ENCODE results near the gene BDP1. TPM values are rescaled to one million over a fixed set of nuclear protein-coding genes. Genes with fewer than 3 reads are reported as not detected.
"Not testable (repeated sequence)": the region's sequence is repeated elsewhere in the genome, so short reads cannot be mapped to it uniquely, and the experiment has no call there.

Gene BDP1
- total RNA-seq (27.6 TPM), polyA plus RNA-seq (ENCODE audit: insufficient read depth, low read depth, low replicate concordance) (5.1 TPM)
- long read RNA-seq, donor 1, partial matches to known transcripts, result 0 of 1 reads
- long read RNA-seq, donor 1, other reads (novel, unspliced or antisense), result 0 of 1 reads
- long read RNA-seq, donor 2, partial matches to known transcripts, result 0 of 3 reads
- long read RNA-seq, donor 2, other reads (novel, unspliced or antisense), result 0 of 3 reads
- long read RNA-seq, donor 3, partial matches to known transcripts, result 0 of 3 reads
- long read RNA-seq, donor 3, other reads (novel, unspliced or antisense), result 0 of 3 reads
- long read RNA-seq, donor 4, partial matches to known transcripts, result 0 of 2 reads
- long read RNA-seq, donor 4, other reads (novel, unspliced or antisense), result 0 of 2 reads
- long read RNA-seq, donor 5, result 0 reads
- long read RNA-seq, donor 6, result 0 reads
- long read RNA-seq, donor 7, partial matches to known transcripts, result 21 of 27 reads
- long read RNA-seq, donor 7, other reads (novel, unspliced or antisense), result 6 of 27 reads
- long read RNA-seq, donor 8, partial matches to known transcripts, result 16 of 19 reads
- long read RNA-seq, donor 8, other reads (novel, unspliced or antisense), result 0 of 19 reads
- long read RNA-seq, donor 9, partial matches to known transcripts, result 0 of 1 reads
- long read RNA-seq, donor 9, other reads (novel, unspliced or antisense), result 0 of 1 reads
- long read RNA-seq, donor 10, partial matches to known transcripts, result 0 of 2 reads
- long read RNA-seq, donor 10, other reads (novel, unspliced or antisense), result 0 of 2 reads

DNA sequence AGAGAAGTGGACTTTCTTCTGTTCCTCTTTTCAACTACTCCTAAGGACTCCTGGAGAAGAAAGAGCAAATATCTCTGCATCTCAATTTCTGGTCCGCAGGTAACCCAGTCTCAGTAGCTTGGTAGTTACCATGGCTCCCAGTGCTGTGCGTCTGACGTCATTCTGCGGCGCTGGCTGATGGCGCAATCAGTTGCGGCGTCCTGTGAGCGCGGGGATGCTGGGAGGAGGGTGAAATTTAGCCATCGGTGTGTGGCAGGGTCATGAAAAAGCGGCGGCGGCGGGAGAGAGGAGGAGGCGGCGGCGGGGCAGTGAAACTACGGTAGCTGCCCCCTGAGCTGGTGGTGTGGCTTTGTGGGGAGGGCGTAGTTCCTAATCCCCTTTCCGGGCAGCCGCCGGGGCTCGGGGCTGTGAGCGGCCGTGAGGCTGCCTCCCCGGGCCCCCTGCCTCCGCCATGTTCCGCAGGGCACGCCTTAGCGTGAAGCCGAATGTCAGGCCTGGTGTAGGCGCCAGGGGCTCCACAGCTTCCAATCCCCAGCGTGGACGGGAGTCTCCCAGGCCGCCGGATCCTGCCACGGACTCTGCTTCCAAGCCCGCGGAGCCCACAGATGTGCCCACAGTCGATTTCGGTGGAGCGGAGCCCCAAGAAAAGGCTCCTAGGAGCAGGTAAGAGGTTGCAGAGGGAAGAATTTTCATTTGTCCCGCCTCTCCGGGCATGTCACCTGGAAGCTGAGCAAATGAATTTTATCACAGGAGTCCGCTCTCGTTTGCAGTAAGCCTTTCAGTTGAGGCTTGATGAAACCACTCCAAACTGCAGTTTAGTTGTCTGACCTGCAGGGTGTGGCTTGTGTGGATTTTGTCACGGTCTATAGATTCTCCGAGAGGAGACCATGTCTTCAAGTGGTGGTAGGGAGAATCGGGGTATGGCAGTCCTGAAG, at the start of gene BDP1:
Gene BDP1, plus strand, starts transcription at position 225 of the 935 bp plus-strand sequence. Its CDS starts 227 bp downstream, at position 452.
- intact Hi-C loops (cut with DNase I), result no loop called here
- H3K27me3 ChIP-seq (ENCODE audit: control insufficient read depth, insufficient read depth, low read length), result no peaks in the 10 kb centered on the region
- FAIRE-seq (no peak), DNase-seq (peak; percentile 98 to 99 (median 98))
- TF ChIP-seq CTCF (IDR thresholded peaks at IDR 0.05; ENCODE audit: borderline replicate concordance, extremely low read depth, insufficient read depth), result peak; percentile 10
- H3K36me3 ChIP-seq (ENCODE audit: control insufficient read depth in 2 of 3, insufficient read depth in 3 of 3, low read length in 3 of 3), result peaks cover 2 to 17% (median 3%) of the 10 kb centered on the region in 3 donors
- H3K9ac ChIP-seq (ENCODE audit: low read length in 3 of 3), result peak within 1 kb of the TSS; percentile 72 to 91 (median 86)
- peak within 1 kb of the TSS; percentile 84 to 86 for H3K27ac ChIP-seq (ENCODE audit: low read depth in 2 of 2, low read length in 2 of 2)
- H3K4me1 ChIP-seq (ENCODE audit: control insufficient read depth in 2 of 3, insufficient read depth in 2 of 3, low read depth in 1 of 3, low read length in 3 of 3), result peaks cover 0 to 10% (median 5%) of the 10 kb centered on the region in 3 donors
- peak within 1 kb of the TSS; percentile 69 to 95 (median 94) for H3K4me3 ChIP-seq (ENCODE audit: low read length in 3 of 3)
- H3K9me3 ChIP-seq (ENCODE audit: control insufficient read depth in 2 of 3, insufficient read depth in 1 of 3, low read length in 3 of 3), result no peaks in the 10 kb centered on the region

DNA sequence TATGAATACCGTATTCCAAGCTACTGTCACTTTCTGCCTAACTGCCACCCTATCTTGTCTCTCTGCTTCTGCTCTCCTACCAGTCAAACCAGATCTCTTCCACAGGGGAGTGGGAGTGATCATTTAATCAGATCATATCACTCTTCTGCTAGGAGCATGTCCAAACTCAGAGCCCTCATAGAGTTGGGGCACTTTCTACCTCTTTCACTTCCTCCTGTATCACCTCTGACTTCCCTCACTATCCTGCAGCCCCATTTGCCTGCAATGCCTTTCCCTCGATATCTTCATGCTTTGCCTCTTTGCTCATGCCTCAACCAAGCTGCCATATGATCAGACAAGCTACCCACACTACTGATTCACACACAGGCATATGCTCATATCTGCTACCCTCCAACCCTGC, 45.4 kb upstream of the BDP1 start:
- H3K36me3 ChIP-seq (ENCODE audit: control insufficient read depth in 2 of 3, insufficient read depth in 3 of 3, low read length in 3 of 3); DNase-seq; H3K4me3 ChIP-seq (ENCODE audit: low read length in 3 of 3); H3K27ac ChIP-seq (ENCODE audit: low read depth in 2 of 2, low read length in 2 of 2); FAIRE-seq; intact Hi-C loops (cut with DNase I); H3K9me3 ChIP-seq (ENCODE audit: control insufficient read depth in 2 of 3, insufficient read depth in 1 of 3, low read length in 3 of 3); H3K9ac ChIP-seq (ENCODE audit: low read length in 3 of 3); H3K4me1 ChIP-seq (ENCODE audit: control insufficient read depth in 2 of 3, insufficient read depth in 2 of 3, low read depth in 1 of 3, low read length in 3 of 3); H3K27me3 ChIP-seq (ENCODE audit: control insufficient read depth, insufficient read depth, low read length): not testable (repeated sequence)

DNA sequence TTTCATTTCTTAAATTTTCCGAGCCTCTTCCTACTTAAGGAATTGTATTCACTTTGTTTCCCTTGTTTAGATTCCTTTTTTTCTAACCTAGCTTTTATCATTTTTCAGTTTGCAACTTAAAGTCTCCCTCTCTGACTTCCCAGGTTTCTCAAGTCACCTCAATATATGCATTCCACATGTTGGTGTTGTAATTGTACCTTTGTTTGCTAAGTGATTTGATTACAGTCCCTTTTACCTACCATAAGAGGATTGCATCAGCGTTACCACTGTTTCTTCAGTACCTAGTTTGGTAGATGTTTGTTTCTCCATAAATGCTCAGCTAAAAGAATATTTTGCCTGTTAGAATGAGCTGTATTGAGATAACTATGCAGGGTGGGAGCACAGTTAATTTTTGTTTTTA, 39.8 kb upstream of the BDP1 start:
- H3K27me3 ChIP-seq (ENCODE audit: control insufficient read depth, insufficient read depth, low read length); H3K27ac ChIP-seq (ENCODE audit: low read depth in 2 of 2, low read length in 2 of 2); DNase-seq; H3K9ac ChIP-seq (ENCODE audit: low read length in 3 of 3); intact Hi-C loops (cut with DNase I); H3K9me3 ChIP-seq (ENCODE audit: control insufficient read depth in 2 of 3, insufficient read depth in 1 of 3, low read length in 3 of 3); H3K36me3 ChIP-seq (ENCODE audit: control insufficient read depth in 2 of 3, insufficient read depth in 3 of 3, low read length in 3 of 3); FAIRE-seq; H3K4me3 ChIP-seq (ENCODE audit: low read length in 3 of 3); H3K4me1 ChIP-seq (ENCODE audit: control insufficient read depth in 2 of 3, insufficient read depth in 2 of 3, low read depth in 1 of 3, low read length in 3 of 3): not testable (repeated sequence)

DNA sequence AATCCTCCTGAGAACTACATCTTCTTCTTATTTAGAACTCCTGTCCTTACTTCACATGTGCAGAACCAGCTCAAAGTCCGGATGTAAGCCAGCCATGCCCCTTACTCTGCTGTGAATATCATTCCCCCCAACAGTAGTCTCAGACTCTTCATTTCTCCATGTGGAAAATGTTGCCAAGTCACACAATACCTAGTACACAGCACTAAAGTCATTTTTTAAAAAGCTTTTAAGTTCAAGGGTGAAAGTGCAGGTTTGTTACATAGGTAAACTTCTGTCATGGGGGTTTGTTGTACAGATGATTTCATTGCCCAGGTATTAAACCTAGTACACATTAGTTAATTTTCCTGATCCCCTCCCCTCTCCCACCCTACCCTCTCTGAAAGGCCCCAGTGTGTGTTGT, 37.4 kb upstream of the BDP1 start:
- H3K27me3 ChIP-seq (ENCODE audit: control insufficient read depth, insufficient read depth, low read length); DNase-seq; H3K9me3 ChIP-seq (ENCODE audit: control insufficient read depth in 2 of 3, insufficient read depth in 1 of 3, low read length in 3 of 3); H3K27ac ChIP-seq (ENCODE audit: low read depth in 2 of 2, low read length in 2 of 2); H3K4me3 ChIP-seq (ENCODE audit: low read length in 3 of 3); H3K9ac ChIP-seq (ENCODE audit: low read length in 3 of 3); H3K4me1 ChIP-seq (ENCODE audit: control insufficient read depth in 2 of 3, insufficient read depth in 2 of 3, low read depth in 1 of 3, low read length in 3 of 3); intact Hi-C loops (cut with DNase I); FAIRE-seq; H3K36me3 ChIP-seq (ENCODE audit: control insufficient read depth in 2 of 3, insufficient read depth in 3 of 3, low read length in 3 of 3): not testable (repeated sequence)

- H3K4me1 ChIP-seq (ENCODE audit: control insufficient read depth in 2 of 3, insufficient read depth in 2 of 3, low read depth in 1 of 3, low read length in 3 of 3); FAIRE-seq; H3K9ac ChIP-seq (ENCODE audit: low read length in 3 of 3); H3K36me3 ChIP-seq (ENCODE audit: control insufficient read depth in 2 of 3, insufficient read depth in 3 of 3, low read length in 3 of 3); H3K9me3 ChIP-seq (ENCODE audit: control insufficient read depth in 2 of 3, insufficient read depth in 1 of 3, low read length in 3 of 3); intact Hi-C loops (cut with DNase I); H3K27me3 ChIP-seq (ENCODE audit: control insufficient read depth, insufficient read depth, low read length); H3K4me3 ChIP-seq (ENCODE audit: low read length in 3 of 3); H3K27ac ChIP-seq (ENCODE audit: low read depth in 2 of 2, low read length in 2 of 2); DNase-seq: not testable (repeated sequence)
Observed at GRCh38 chr5:71421278-71421677, 34.2 kb upstream of the BDP1 start.

- intact Hi-C loops (cut with DNase I); H3K27me3 ChIP-seq (ENCODE audit: control insufficient read depth, insufficient read depth, low read length); H3K9me3 ChIP-seq (ENCODE audit: control insufficient read depth in 2 of 3, insufficient read depth in 1 of 3, low read length in 3 of 3); H3K36me3 ChIP-seq (ENCODE audit: control insufficient read depth in 2 of 3, insufficient read depth in 3 of 3, low read length in 3 of 3); DNase-seq; H3K4me1 ChIP-seq (ENCODE audit: control insufficient read depth in 2 of 3, insufficient read depth in 2 of 3, low read depth in 1 of 3, low read length in 3 of 3); H3K4me3 ChIP-seq (ENCODE audit: low read length in 3 of 3); H3K27ac ChIP-seq (ENCODE audit: low read depth in 2 of 2, low read length in 2 of 2); FAIRE-seq; H3K9ac ChIP-seq (ENCODE audit: low read length in 3 of 3): not testable (repeated sequence)
Observed at GRCh38 chr5:71423896-71424295, 31.6 kb upstream of the BDP1 start.
